ENCODE data around the gene FAM131B.

Gene FAM131B

GRCh38 chr7:143380646-143381426, 18.3 kb upstream of the FAM131B start, which contains the start of gene ZYX:
TSS of gene ZYX (plus strand) at chr7:143381345. CDS start at chr7:143381572, 227 bp downstream.
- Histone ChIP-seq H3K4me3 (peak within 1 kb of the TSS; percentile 79), H3K27ac (peak within 1 kb of the TSS; percentile 95 to 99)
- TF ChIP-seq CTCF (IDR thresholded peaks at IDR 0.05) = no peak
- peak; percentile 98 for DNase-seq (ENCODE audit: low spot score)

- Histone ChIP-seq H3K4me3 (peak overlapping the region; percentile 79), H3K27ac (peak overlapping the region; percentile 95 to 99)
- peak; percentile 77 for TF ChIP-seq CTCF (IDR thresholded peaks at IDR 0.05)
- DNase-seq (ENCODE audit: low spot score) = peak; percentile 88
These were observed 17.7 kb upstream of the FAM131B start for GRCh38 chr7:143380260-143380645.

- Histone ChIP-seq H3K27ac (peak overlapping the region; percentile 89 to 99), H3K4me3 (peak overlapping the region; percentile 79)
- no peak for TF ChIP-seq CTCF (IDR thresholded peaks at IDR 0.05)
- no peak for DNase-seq (ENCODE audit: low spot score)
These were observed 17.2 kb upstream of the FAM131B start for GRCh38 chr7:143379611-143380259.

GRCh38 chr7:143376396-143376795, 13.9 kb upstream of the FAM131B start:
- H3K4me3 ChIP-seq = no peak overlapping the region
- peak overlapping the region in 1 of 2 donors; percentile 57 for H3K27ac ChIP-seq
- no peak for DNase-seq (ENCODE audit: low spot score)
- no peak for TF ChIP-seq CTCF (IDR thresholded peaks at IDR 0.05)

GRCh38 chr7:143375298-143376034, 13.0 kb upstream of the FAM131B start:
- no peak overlapping the region for H3K4me3 ChIP-seq
- peak overlapping the region in 1 of 2 donors; percentile 57 for H3K27ac ChIP-seq
- no peak for DNase-seq (ENCODE audit: low spot score)
- TF ChIP-seq CTCF (IDR thresholded peaks at IDR 0.05) = no peak

GRCh38 chr7:143374561-143374960, 12.0 kb upstream of the FAM131B start:
- Histone ChIP-seq H3K4me3 (no peak overlapping the region), H3K27ac (peak overlapping the region in 1 of 2 donors; percentile 29)
- DNase-seq (ENCODE audit: low spot score) = no peak
- TF ChIP-seq CTCF (IDR thresholded peaks at IDR 0.05) = no peak

Measured in coronary artery (tissue), 2 donors.